CD1c-positive myeloid dendritic cell (primary cell): ENCODE data around the gene MAD2L2.

Experiments
- DNase-seq: peaks from one replicate; pipeline ENCODE4 v3.0.0-alpha.2; 2016; ENCODE audit errors: extremely low spot score

MAD2L2 gene

DNA sequence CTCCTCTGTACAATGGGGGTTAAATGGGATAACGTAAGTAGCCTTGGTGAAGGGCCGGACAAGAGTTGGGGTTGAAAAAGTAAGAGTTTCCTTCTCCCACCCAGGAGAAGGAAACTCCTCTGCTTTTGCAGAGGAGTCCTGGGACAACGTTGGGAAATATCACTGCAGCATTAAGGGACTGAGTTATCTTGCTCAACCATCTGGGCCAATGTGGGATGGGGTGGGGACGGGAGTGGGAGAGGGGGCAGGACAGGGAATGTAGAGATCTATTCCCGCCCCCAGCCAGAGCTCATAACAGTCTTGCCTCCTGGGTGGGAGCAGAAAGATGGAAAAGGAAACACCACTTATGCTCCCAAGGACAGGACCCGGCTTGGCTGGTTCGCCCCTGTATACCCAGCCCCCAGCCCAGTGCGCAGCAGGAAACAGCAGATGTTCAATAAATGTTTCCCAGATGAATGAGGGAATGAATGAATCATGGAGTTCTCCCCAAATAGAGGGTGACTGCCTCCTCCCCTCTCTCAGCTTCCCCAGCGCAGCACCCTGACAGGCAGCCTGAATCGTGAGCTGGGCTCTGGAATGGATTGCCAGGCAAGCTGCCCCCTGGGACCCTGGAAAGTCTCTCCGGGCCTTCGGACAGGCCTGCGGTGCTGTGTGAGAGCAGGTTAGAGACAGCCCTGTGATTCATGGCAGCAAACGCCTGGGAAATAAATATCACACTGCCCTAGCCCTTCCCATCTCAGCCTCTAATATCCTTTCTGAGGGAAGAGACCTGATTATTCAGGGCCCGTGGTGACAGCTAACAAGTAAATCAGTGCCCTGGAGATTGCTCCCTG lies 51.5 kb downstream of the MAD2L2 start:
- no peak for DNase-seq

DNA sequence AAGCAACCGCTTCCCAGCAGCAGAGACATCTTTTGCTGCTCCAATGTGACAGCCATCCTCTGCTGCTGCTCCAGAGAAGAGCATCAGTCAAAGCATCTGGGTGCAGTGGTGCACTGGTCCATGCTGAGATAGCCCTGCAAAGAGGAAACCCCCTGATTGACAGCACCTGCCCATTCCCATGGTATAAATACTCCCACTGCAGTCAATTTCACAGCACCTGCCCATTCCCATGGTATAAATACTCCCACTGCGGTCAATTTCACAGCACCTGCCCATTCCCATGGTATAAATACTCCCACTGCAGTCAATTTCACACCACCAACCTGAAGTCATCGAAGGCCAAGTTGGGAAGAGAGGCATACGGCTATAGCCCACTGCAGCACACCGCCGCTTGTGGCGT lies 52.2 kb downstream of the MAD2L2 start:
- no peak for DNase-seq

- DNase-seq: no peak
These were observed 54.4 kb downstream of the MAD2L2 start for GRCh38 chr1:11626551-11626950.
